Stimulated activated memory B cell treated with anti-CD40 and anti-IgM and Interleukin-4, amounts not matched to agents 10 μg/mL and 1 μg/mL and 100 μg/mL, for 72 hours (primary cell): ENCODE data around the gene TEX19.
A peak's percentile ranks its signal among the peaks of the same experiment; 100 is the strongest.
"Not testable (repeated sequence)": the region's sequence is repeated elsewhere in the genome, so short reads cannot be mapped to it uniquely, and the experiment has no call there.

Experiments used
- ATAC-seq: fragments of 150-1000 bp; cut with Tn5 transposase; 2 replicates; pipeline ENCODE4 v1.10.0; 2021
- H3K27ac Mint-ChIP-seq: one replicate; pipeline ENCODE4 v1.8.0; 2022; ENCODE audit warnings: mild to moderate bottlenecking, mixed read lengths
- H3K27me3 Mint-ChIP-seq: one replicate; pipeline ENCODE4 v1.8.0; 2022; ENCODE audit warnings: mixed read lengths
- H3K36me3 Mint-ChIP-seq: one replicate; pipeline ENCODE4 v1.8.0; 2022; ENCODE audit warnings: mixed read lengths
- H3K4me1 Mint-ChIP-seq: one replicate; pipeline ENCODE4 v1.8.0; 2022; ENCODE audit warnings: mixed read lengths
- H3K4me3 Mint-ChIP-seq: one replicate; pipeline ENCODE4 v1.8.0; 2022; ENCODE audit warnings: mild to moderate bottlenecking, moderate library complexity, mixed read lengths
- H3K9me3 Mint-ChIP-seq: one replicate; pipeline ENCODE4 v1.8.0; 2022; ENCODE audit warnings: mixed read lengths

Gene TEX19

GRCh38 chr17:82372249-82373071, 13.4 kb downstream of the TEX19 start:
- no peaks in the 10 kb centered on the region for H3K36me3 Mint-ChIP-seq
- ATAC-seq: no peak
- peak overlapping the region; percentile 29 for H3K4me3 Mint-ChIP-seq

GRCh38 chr17:82373072-82373452, 14.0 kb downstream of the TEX19 start:
- peaks cover 24% of the 10 kb centered on the region for H3K4me1 Mint-ChIP-seq
- peaks cover 64% of the 10 kb centered on the region for H3K27me3 Mint-ChIP-seq
- H3K36me3 Mint-ChIP-seq, H3K9me3 Mint-ChIP-seq, ATAC-seq: not testable (repeated sequence)
- H3K27ac Mint-ChIP-seq: peak overlapping the region; percentile 25
- H3K4me3 Mint-ChIP-seq: peak overlapping the region; percentile 37

More at GRCh38 chr17:82372249-82373071, 13.4 kb downstream of the TEX19 start:
- Mint-ChIP-seq H3K9me3 (no peaks in the 10 kb centered on the region), H3K27ac (peak overlapping the region; percentile 25), H3K27me3 (peaks cover 62% of the 10 kb centered on the region), H3K4me1 (peaks cover 24% of the 10 kb centered on the region)

GRCh38 chr17:82373731-82374625, 14.9 kb downstream of the TEX19 start:
- no peak overlapping the region for H3K4me3 Mint-ChIP-seq
- no peaks in the 10 kb centered on the region for H3K36me3 Mint-ChIP-seq
- H3K27me3 Mint-ChIP-seq: peaks cover 72% of the 10 kb centered on the region
- no peak overlapping the region for H3K27ac Mint-ChIP-seq
- no peak for ATAC-seq
- peaks cover 24% of the 10 kb centered on the region for H3K4me1 Mint-ChIP-seq
- no peaks in the 10 kb centered on the region for H3K9me3 Mint-ChIP-seq

- Mint-ChIP-seq H3K27me3 (peaks cover 72% of the 10 kb centered on the region), H3K4me3 (no peak overlapping the region), H3K4me1 (peaks cover 25% of the 10 kb centered on the region), H3K9me3 (no peaks in the 10 kb centered on the region), H3K36me3 (no peaks in the 10 kb centered on the region), H3K27ac (no peak overlapping the region)
- ATAC-seq: no peak
Measured at GRCh38 chr17:82374626-82375331, 15.7 kb downstream of the TEX19 start.

GRCh38 chr17:82375359-82376041, 16.5 kb downstream of the TEX19 start:
- Mint-ChIP-seq H3K36me3 (no peaks in the 10 kb centered on the region), H3K27ac (no peak overlapping the region), H3K4me1 (peaks cover 28% of the 10 kb centered on the region), H3K9me3 (no peaks in the 10 kb centered on the region), H3K27me3 (peaks cover 72% of the 10 kb centered on the region), H3K4me3 (no peak overlapping the region)
- no peak for ATAC-seq

GRCh38 chr17:82376042-82376730, 17.1 kb downstream of the TEX19 start:
- Mint-ChIP-seq H3K27ac (no peak overlapping the region), H3K36me3 (no peaks in the 10 kb centered on the region), H3K4me3 (no peak overlapping the region), H3K27me3 (peaks cover 72% of the 10 kb centered on the region), H3K9me3 (no peaks in the 10 kb centered on the region), H3K4me1 (peaks cover 24% of the 10 kb centered on the region)
- ATAC-seq: peak; percentile 35

GRCh38 chr17:82377294-82377693, 18.2 kb downstream of the TEX19 start:
- ATAC-seq, H3K27ac Mint-ChIP-seq, H3K36me3 Mint-ChIP-seq, H3K4me3 Mint-ChIP-seq, H3K9me3 Mint-ChIP-seq: not testable (repeated sequence)
- Mint-ChIP-seq H3K27me3 (peaks cover 76% of the 10 kb centered on the region), H3K4me1 (peaks cover 26% of the 10 kb centered on the region)

GRCh38 chr17:82377924-82378740, 19.1 kb downstream of the TEX19 start:
- Mint-ChIP-seq H3K9me3 (no peaks in the 10 kb centered on the region), H3K27me3 (peaks cover 76% of the 10 kb centered on the region), H3K4me1 (peaks cover 17% of the 10 kb centered on the region), H3K27ac (no peak overlapping the region), H3K36me3 (no peaks in the 10 kb centered on the region), H3K4me3 (no peak overlapping the region)
- ATAC-seq: no peak

- peaks cover 76% of the 10 kb centered on the region for H3K27me3 Mint-ChIP-seq
- H3K4me1 Mint-ChIP-seq: peaks cover 13% of the 10 kb centered on the region
- ATAC-seq: no peak
- no peak overlapping the region for H3K27ac Mint-ChIP-seq
- no peaks in the 10 kb centered on the region for H3K9me3 Mint-ChIP-seq
- no peak overlapping the region for H3K4me3 Mint-ChIP-seq
- H3K36me3 Mint-ChIP-seq: no peaks in the 10 kb centered on the region
Measured at GRCh38 chr17:82378741-82379021, 19.6 kb downstream of the TEX19 start.

GRCh38 chr17:82380860-82381702, 22.0 kb downstream of the TEX19 start:
- Mint-ChIP-seq H3K4me3 (no peak overlapping the region), H3K27ac (no peak overlapping the region), H3K4me1 (peaks cover 13% of the 10 kb centered on the region), H3K36me3 (no peaks in the 10 kb centered on the region), H3K27me3 (peaks cover 83% of the 10 kb centered on the region), H3K9me3 (no peaks in the 10 kb centered on the region)
- ATAC-seq: no peak

GRCh38 chr17:82381703-82382009, 22.6 kb downstream of the TEX19 start:
- H3K27ac Mint-ChIP-seq, H3K4me3 Mint-ChIP-seq, H3K9me3 Mint-ChIP-seq, ATAC-seq, H3K36me3 Mint-ChIP-seq: not testable (repeated sequence)
- Mint-ChIP-seq H3K27me3 (peaks cover 84% of the 10 kb centered on the region), H3K4me1 (peaks cover 13% of the 10 kb centered on the region)

GRCh38 chr17:82382220-82382932, 23.3 kb downstream of the TEX19 start:
- H3K9me3 Mint-ChIP-seq, ATAC-seq, H3K27ac Mint-ChIP-seq, H3K4me3 Mint-ChIP-seq, H3K36me3 Mint-ChIP-seq: not testable (repeated sequence)
- peaks cover 82% of the 10 kb centered on the region for H3K27me3 Mint-ChIP-seq
- H3K4me1 Mint-ChIP-seq: peaks cover 16% of the 10 kb centered on the region

GRCh38 chr17:82382933-82383255, 23.8 kb downstream of the TEX19 start:
- Mint-ChIP-seq H3K27ac (no peak overlapping the region), H3K4me3 (no peak overlapping the region), H3K4me1 (peaks cover 21% of the 10 kb centered on the region), H3K27me3 (peaks cover 77% of the 10 kb centered on the region), H3K9me3 (no peaks in the 10 kb centered on the region), H3K36me3 (no peaks in the 10 kb centered on the region)
- ATAC-seq: no peak
